ENCODE results near the gene DNAJC9. TPM values are rescaled to one million over a fixed set of nuclear protein-coding genes. Genes with fewer than 3 reads are reported as not detected.

Gene DNAJC9
- total RNA-seq, 1 experiment from 2014 or later, result 35.1 TPM

DNA sequence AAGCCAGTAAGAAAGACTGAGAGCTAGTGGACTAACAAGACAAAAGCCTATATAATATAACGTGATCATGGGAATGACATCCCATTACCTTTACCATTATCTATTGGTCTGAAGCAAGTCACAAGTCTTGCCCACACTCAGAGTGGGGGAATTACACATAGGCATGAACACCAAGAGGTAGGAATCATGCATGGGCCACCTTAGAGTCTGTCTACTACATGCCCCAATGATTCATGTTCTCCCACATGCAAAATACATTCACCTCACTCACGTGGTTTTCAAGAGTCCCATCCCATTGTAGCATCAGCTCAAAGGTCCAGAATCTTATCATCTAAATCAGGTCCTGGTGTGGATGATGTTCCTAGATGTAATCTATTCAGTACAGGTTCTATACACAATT, 29.4 kb downstream of the DNAJC9 start:
- Mint-ChIP-seq H3K9me3 (ENCODE audit: unreplicated experiment) (no peaks in the 10 kb centered on the region), H3K36me3 (ENCODE audit: insufficient read depth, unreplicated experiment) (peaks cover 24% of the 10 kb centered on the region), H3K27ac (ENCODE audit: low read depth, unreplicated experiment) (no peak overlapping the region), H3K4me3 (ENCODE audit: unreplicated experiment) (no peak overlapping the region), H3K27me3 (ENCODE audit: insufficient read depth, unreplicated experiment) (no peaks in the 10 kb centered on the region), H3K4me1 (ENCODE audit: insufficient read depth, unreplicated experiment) (no peaks in the 10 kb centered on the region)
- TF ChIP-seq, protein P1, sequence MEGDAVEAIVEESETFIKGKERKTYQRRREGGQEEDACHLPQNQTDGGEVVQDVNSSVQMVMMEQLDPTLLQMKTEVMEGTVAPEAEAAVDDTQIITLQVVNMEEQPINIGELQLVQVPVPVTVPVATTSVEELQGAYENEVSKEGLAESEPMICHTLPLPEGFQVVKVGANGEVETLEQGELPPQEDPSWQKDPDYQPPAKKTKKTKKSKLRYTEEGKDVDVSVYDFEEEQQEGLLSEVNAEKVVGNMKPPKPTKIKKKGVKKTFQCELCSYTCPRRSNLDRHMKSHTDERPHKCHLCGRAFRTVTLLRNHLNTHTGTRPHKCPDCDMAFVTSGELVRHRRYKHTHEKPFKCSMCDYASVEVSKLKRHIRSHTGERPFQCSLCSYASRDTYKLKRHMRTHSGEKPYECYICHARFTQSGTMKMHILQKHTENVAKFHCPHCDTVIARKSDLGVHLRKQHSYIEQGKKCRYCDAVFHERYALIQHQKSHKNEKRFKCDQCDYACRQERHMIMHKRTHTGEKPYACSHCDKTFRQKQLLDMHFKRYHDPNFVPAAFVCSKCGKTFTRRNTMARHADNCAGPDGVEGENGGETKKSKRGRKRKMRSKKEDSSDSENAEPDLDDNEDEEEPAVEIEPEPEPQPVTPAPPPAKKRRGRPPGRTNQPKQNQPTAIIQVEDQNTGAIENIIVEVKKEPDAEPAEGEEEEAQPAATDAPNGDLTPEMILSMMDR (IDR thresholded peaks at IDR 0.05; ENCODE audit: unreplicated experiment), result no peak
- CTCF ChIA-PET, result interaction anchor here (0.7 kb wide), 1 partner anchor 70 kb away, joined by 4 read pairs; no protein-coding TSS in a partner anchor
- intact Hi-C loops (cut with micrococcal nuclease), result no loop called here
- no TSS peak for BruUV-seq (replicated peaks)
- POLR2A ChIA-PET, result no interaction called here
- no peak for DNase-seq (ENCODE audit: unreplicated experiment)

- Mint-ChIP-seq H3K4me3 (ENCODE audit: unreplicated experiment) (no peak overlapping the region), H3K9me3 (ENCODE audit: unreplicated experiment) (no peaks in the 10 kb centered on the region), H3K27me3 (ENCODE audit: insufficient read depth, unreplicated experiment) (no peaks in the 10 kb centered on the region), H3K27ac (ENCODE audit: low read depth, unreplicated experiment) (no peak overlapping the region), H3K36me3 (ENCODE audit: insufficient read depth, unreplicated experiment) (peaks cover 29% of the 10 kb centered on the region), H3K4me1 (ENCODE audit: insufficient read depth, unreplicated experiment) (no peaks in the 10 kb centered on the region)
- TF ChIP-seq, protein P1 (IDR thresholded peaks at IDR 0.05; ENCODE audit: unreplicated experiment), result no peak
- BruUV-seq (replicated peaks), result no TSS peak
- intact Hi-C loops (cut with micrococcal nuclease), result no loop called here
- DNase-seq (ENCODE audit: unreplicated experiment), result no peak
- ChIA-PET CTCF (no interaction called here), POLR2A (no interaction called here)
These were observed 31.3 kb downstream of the DNAJC9 start for GRCh38 chr10:73215749-73216148.

GRCh38 chr10:73211106-73211811, 35.8 kb downstream of the DNAJC9 start:
- H3K4me1 Mint-ChIP-seq (ENCODE audit: insufficient read depth, unreplicated experiment), result no peaks in the 10 kb centered on the region
- H3K4me3 Mint-ChIP-seq (ENCODE audit: unreplicated experiment), result no peak overlapping the region
- no TSS peak for BruUV-seq (replicated peaks)
- TF ChIP-seq, protein P1 (IDR thresholded peaks at IDR 0.05; ENCODE audit: unreplicated experiment), result no peak
- DNase-seq (ENCODE audit: unreplicated experiment), result no peak
- intact Hi-C loops (cut with micrococcal nuclease), result no loop called here
- H3K27ac Mint-ChIP-seq (ENCODE audit: low read depth, unreplicated experiment), result no peak overlapping the region
- peaks cover 23% of the 10 kb centered on the region for H3K36me3 Mint-ChIP-seq (ENCODE audit: insufficient read depth, unreplicated experiment)
- CTCF ChIA-PET, result interaction anchor here (0.8 to 0.9 kb wide), 2 partner anchors 14 to 38 kb away, joined by 3 to 4 read pairs; no protein-coding TSS in a partner anchor
- H3K9me3 Mint-ChIP-seq (ENCODE audit: unreplicated experiment), result no peaks in the 10 kb centered on the region
- POLR2A ChIA-PET, result interaction anchor here (0.7 kb wide), 1 partner anchor 10 kb away, joined by 3 read pairs; no protein-coding TSS in a partner anchor
- H3K27me3 Mint-ChIP-seq (ENCODE audit: insufficient read depth, unreplicated experiment), result no peaks in the 10 kb centered on the region

- POLR2A ChIA-PET, result interaction anchor here (0.5 to 0.9 kb wide), 3 partner anchors 38 to 164 kb away, joined by 3 read pairs; no protein-coding TSS in a partner anchor
- no TSS peak for BruUV-seq (replicated peaks)
- CTCF ChIA-PET, result interaction anchor here (0.9 kb wide), 1 partner anchor 15 kb away, joined by 3 read pairs; no protein-coding TSS in a partner anchor
- DNase-seq (ENCODE audit: unreplicated experiment), result no peak
- H3K4me3 Mint-ChIP-seq (ENCODE audit: unreplicated experiment), result no peak overlapping the region
- H3K27ac Mint-ChIP-seq (ENCODE audit: low read depth, unreplicated experiment), result no peak overlapping the region
- H3K9me3 Mint-ChIP-seq (ENCODE audit: unreplicated experiment), result peaks cover 7% of the 10 kb centered on the region
- peaks cover 23% of the 10 kb centered on the region for H3K36me3 Mint-ChIP-seq (ENCODE audit: insufficient read depth, unreplicated experiment)
- intact Hi-C loops (cut with micrococcal nuclease), result no loop called here
- H3K27me3 Mint-ChIP-seq (ENCODE audit: insufficient read depth, unreplicated experiment), result no peaks in the 10 kb centered on the region
- TF ChIP-seq, protein P1 (IDR thresholded peaks at IDR 0.05; ENCODE audit: unreplicated experiment), result no peak
- H3K4me1 Mint-ChIP-seq (ENCODE audit: insufficient read depth, unreplicated experiment), result no peaks in the 10 kb centered on the region
These were observed 36.5 kb downstream of the DNAJC9 start for GRCh38 chr10:73210395-73211105.
